ENCODE measurements around the gene BIRC3. TPM values are rescaled to one million over a fixed set of nuclear protein-coding genes. Genes with fewer than 3 reads are reported as not detected.

BIRC3 gene
- total RNA-seq, 1 donor = 1.8 TPM

GRCh38 chr11:102276362-102276761, 40.9 kb upstream of the BIRC3 start:
- Histone ChIP-seq H3K4me1 (ENCODE audit: insufficient read depth, low read length) (peaks cover 12% of the 10 kb centered on the region), H2AFZ (ENCODE audit: low read length) (peak overlapping the region; percentile 2), H3K9me3 (ENCODE audit: low read depth, low read length) (no peaks in the 10 kb centered on the region), H3K79me2 (ENCODE audit: insufficient read depth, low read length) (no peaks in the 10 kb centered on the region), H4K20me1 (ENCODE audit: insufficient read depth, low read length) (no peaks in the 10 kb centered on the region), H3K4me2 (ENCODE audit: insufficient read depth, low read length) (peak overlapping the region; percentile 48), H3K27ac (ENCODE audit: low read depth, low read length) (no peak overlapping the region), H3K36me3 (ENCODE audit: insufficient read depth, low read length) (no peaks in the 10 kb centered on the region), H3K27me3 (ENCODE audit: insufficient read depth, low read length) (no peaks in the 10 kb centered on the region), H3K4me3 (ENCODE audit: insufficient read depth, low read length) (no peak overlapping the region)
- TF ChIP-seq, protein P1, sequence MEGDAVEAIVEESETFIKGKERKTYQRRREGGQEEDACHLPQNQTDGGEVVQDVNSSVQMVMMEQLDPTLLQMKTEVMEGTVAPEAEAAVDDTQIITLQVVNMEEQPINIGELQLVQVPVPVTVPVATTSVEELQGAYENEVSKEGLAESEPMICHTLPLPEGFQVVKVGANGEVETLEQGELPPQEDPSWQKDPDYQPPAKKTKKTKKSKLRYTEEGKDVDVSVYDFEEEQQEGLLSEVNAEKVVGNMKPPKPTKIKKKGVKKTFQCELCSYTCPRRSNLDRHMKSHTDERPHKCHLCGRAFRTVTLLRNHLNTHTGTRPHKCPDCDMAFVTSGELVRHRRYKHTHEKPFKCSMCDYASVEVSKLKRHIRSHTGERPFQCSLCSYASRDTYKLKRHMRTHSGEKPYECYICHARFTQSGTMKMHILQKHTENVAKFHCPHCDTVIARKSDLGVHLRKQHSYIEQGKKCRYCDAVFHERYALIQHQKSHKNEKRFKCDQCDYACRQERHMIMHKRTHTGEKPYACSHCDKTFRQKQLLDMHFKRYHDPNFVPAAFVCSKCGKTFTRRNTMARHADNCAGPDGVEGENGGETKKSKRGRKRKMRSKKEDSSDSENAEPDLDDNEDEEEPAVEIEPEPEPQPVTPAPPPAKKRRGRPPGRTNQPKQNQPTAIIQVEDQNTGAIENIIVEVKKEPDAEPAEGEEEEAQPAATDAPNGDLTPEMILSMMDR (IDR thresholded peaks at IDR 0.05; ENCODE audit: extremely low read depth, low read depth, low read length) = no peak
- DNase-seq (ENCODE audit: insufficient read length, low spot score, missing footprints) = peak; percentile 13

GRCh38 chr11:102276783-102277182, 40.5 kb upstream of the BIRC3 start:
- Histone ChIP-seq H4K20me1 (ENCODE audit: insufficient read depth, low read length) (no peaks in the 10 kb centered on the region), H3K27ac (ENCODE audit: low read depth, low read length) (no peak overlapping the region), H3K79me2 (ENCODE audit: insufficient read depth, low read length) (no peaks in the 10 kb centered on the region), H3K4me1 (ENCODE audit: insufficient read depth, low read length) (peaks cover 12% of the 10 kb centered on the region), H3K4me3 (ENCODE audit: insufficient read depth, low read length) (no peak overlapping the region), H3K36me3 (ENCODE audit: insufficient read depth, low read length) (no peaks in the 10 kb centered on the region), H3K9me3 (ENCODE audit: low read depth, low read length) (no peaks in the 10 kb centered on the region), H3K4me2 (ENCODE audit: insufficient read depth, low read length) (no peak overlapping the region), H3K27me3 (ENCODE audit: insufficient read depth, low read length) (no peaks in the 10 kb centered on the region), H2AFZ (ENCODE audit: low read length) (peak overlapping the region; percentile 54)
- TF ChIP-seq, protein P1 (IDR thresholded peaks at IDR 0.05; ENCODE audit: extremely low read depth, low read depth, low read length) = no peak
- DNase-seq (ENCODE audit: insufficient read length, low spot score, missing footprints) = peak; percentile 59

- H2AFZ ChIP-seq (ENCODE audit: low read length) = peak overlapping the region; percentile 82
- peak; percentile 37 for DNase-seq (ENCODE audit: insufficient read length, low spot score, missing footprints)
These were observed 37.6 kb upstream of the BIRC3 start for GRCh38 chr11:102279641-102280170.

DNA sequence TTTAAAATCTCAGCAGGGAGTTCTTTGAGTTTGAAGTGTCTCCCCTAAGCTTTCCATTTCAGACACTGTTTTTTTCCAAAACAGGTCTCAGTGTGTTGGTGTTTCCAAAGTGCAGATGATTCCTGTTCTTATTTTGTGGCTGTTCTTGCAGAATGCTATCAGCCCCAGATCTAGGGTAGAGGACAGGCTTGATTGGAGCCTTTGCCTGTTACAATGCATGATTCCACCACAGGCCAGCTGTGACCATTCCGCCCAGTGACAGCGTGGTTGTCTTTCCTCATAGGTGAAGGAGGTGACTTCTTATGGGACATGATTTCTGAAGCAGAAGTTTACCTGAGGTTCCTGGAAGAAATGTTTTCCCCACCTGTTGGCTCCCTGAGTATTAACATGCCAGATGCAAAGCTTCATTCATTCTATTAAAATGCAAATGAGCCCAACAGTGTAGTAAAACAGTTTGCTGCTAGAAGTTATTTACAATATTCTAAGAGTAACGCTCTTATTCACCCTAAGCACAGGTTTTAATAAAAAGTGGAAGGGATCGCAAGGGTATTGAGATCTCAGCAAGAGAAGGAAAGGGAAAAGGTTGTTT, 36.9 kb upstream of the BIRC3 start:
- TF ChIP-seq, protein P1 (IDR thresholded peaks at IDR 0.05; ENCODE audit: extremely low read depth, low read depth, low read length) = no peak
- Histone ChIP-seq H3K4me1 (ENCODE audit: insufficient read depth, low read length) (peaks cover 25% of the 10 kb centered on the region), H3K36me3 (ENCODE audit: insufficient read depth, low read length) (no peaks in the 10 kb centered on the region), H3K4me2 (ENCODE audit: insufficient read depth, low read length) (peak overlapping the region; percentile 77), H3K4me3 (ENCODE audit: insufficient read depth, low read length) (no peak overlapping the region), H3K9me3 (ENCODE audit: low read depth, low read length) (no peaks in the 10 kb centered on the region), H4K20me1 (ENCODE audit: insufficient read depth, low read length) (no peaks in the 10 kb centered on the region), H3K79me2 (ENCODE audit: insufficient read depth, low read length) (no peaks in the 10 kb centered on the region), H3K27ac (ENCODE audit: low read depth, low read length) (no peak overlapping the region), H3K27me3 (ENCODE audit: insufficient read depth, low read length) (no peaks in the 10 kb centered on the region), H2AFZ (ENCODE audit: low read length) (no peak overlapping the region)
- DNase-seq (ENCODE audit: insufficient read length, low spot score, missing footprints) = peak; percentile 32

More at GRCh38 chr11:102279641-102280170, 37.6 kb upstream of the BIRC3 start:
- Histone ChIP-seq H4K20me1 (ENCODE audit: insufficient read depth, low read length) (no peaks in the 10 kb centered on the region), H3K79me2 (ENCODE audit: insufficient read depth, low read length) (no peaks in the 10 kb centered on the region), H3K4me3 (ENCODE audit: insufficient read depth, low read length) (peak overlapping the region; percentile 62), H3K4me1 (ENCODE audit: insufficient read depth, low read length) (peaks cover 25% of the 10 kb centered on the region), H3K4me2 (ENCODE audit: insufficient read depth, low read length) (peak overlapping the region; percentile 77), H3K27me3 (ENCODE audit: insufficient read depth, low read length) (no peaks in the 10 kb centered on the region), H3K27ac (ENCODE audit: low read depth, low read length) (peak overlapping the region; percentile 23), H3K36me3 (ENCODE audit: insufficient read depth, low read length) (no peaks in the 10 kb centered on the region), H3K9me3 (ENCODE audit: low read depth, low read length) (no peaks in the 10 kb centered on the region)
- TF ChIP-seq, protein P1 (IDR thresholded peaks at IDR 0.05; ENCODE audit: extremely low read depth, low read depth, low read length) = peak; percentile 28
